ENCODE results near the gene PTPRG. TPM values are rescaled to one million over a fixed set of nuclear protein-coding genes. Genes with fewer than 3 reads are reported as not detected.

Gene PTPRG
- total and polyA plus RNA-seq, 4 donors = 3.6 to 35.6 (median 8.1) TPM

DNA sequence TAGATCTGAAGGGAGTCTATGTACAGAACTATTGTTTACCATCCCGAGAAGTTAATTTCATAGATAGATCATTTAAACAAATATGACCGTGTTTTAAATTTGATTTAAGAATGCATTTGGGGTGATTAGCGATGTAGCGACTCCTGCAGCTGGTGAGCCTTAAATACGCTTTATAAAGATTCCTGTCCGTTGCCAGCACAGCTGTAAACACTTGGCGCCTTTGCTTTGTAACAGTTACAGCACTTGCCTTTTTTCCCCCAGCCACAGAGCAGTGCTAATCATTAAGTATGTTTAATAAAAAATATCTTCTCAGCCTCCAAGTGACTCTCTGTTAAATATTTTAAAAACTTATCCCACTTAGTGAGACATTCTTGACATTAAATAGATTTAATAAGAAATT is 478.2 kb downstream of the PTPRG start:
- 94% methylated on average over 7 of the region's 7 CpGs for WGBS
- no peak overlapping the region for H3K4me3 ChIP-seq (ENCODE audit: low read depth in 1 of 3, low read length in 3 of 3)
- no peak overlapping the region for H3K9ac ChIP-seq (ENCODE audit: low read depth in 1 of 2, low read length in 2 of 2)
- no peaks in the 10 kb centered on the region for H3K27me3 ChIP-seq (ENCODE audit: control insufficient read depth in 4 of 4, insufficient read depth in 4 of 4, low read length in 3 of 4)
- no peak for DNase-seq (ENCODE audit: low spot score)
- H3K36me3 ChIP-seq (ENCODE audit: control insufficient read depth in 4 of 4, insufficient read depth in 3 of 4, low read depth in 1 of 4, low read length in 3 of 4) = peaks cover 0 to 1% (median 0%) of the 10 kb centered on the region in 4 donors
- no peak overlapping the region for H3K27ac ChIP-seq (ENCODE audit: low read depth in 1 of 2, low read length in 2 of 2)
- H3K9me3 ChIP-seq (ENCODE audit: control insufficient read depth in 4 of 4, low read length in 3 of 4) = no peaks in the 10 kb centered on the region
- TF ChIP-seq YY1 (IDR thresholded peaks at IDR 0.05) = no peak
- TF ChIP-seq HNF4G (IDR thresholded peaks at IDR 0.05) = no peak
- TF ChIP-seq, protein P1, sequence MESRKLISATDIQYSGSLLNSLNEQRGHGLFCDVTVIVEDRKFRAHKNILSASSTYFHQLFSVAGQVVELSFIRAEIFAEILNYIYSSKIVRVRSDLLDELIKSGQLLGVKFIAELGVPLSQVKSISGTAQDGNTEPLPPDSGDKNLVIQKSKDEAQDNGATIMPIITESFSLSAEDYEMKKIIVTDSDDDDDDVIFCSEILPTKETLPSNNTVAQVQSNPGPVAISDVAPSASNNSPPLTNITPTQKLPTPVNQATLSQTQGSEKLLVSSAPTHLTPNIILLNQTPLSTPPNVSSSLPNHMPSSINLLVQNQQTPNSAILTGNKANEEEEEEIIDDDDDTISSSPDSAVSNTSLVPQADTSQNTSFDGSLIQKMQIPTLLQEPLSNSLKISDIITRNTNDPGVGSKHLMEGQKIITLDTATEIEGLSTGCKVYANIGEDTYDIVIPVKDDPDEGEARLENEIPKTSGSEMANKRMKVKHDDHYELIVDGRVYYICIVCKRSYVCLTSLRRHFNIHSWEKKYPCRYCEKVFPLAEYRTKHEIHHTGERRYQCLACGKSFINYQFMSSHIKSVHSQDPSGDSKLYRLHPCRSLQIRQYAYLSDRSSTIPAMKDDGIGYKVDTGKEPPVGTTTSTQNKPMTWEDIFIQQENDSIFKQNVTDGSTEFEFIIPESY (IDR thresholded peaks at IDR 0.05) = no peak
- TF ChIP-seq JUND (IDR thresholded peaks at IDR 0.05) = no peak
- TF ChIP-seq RXRA (IDR thresholded peaks at IDR 0.05) = no peak
- TF ChIP-seq GABPA (IDR thresholded peaks at IDR 0.05 in 1 of 2, conservative IDR thresholded peaks at IDR 0.05 in 1 of 2) = no peak
- TF ChIP-seq, protein P2, sequence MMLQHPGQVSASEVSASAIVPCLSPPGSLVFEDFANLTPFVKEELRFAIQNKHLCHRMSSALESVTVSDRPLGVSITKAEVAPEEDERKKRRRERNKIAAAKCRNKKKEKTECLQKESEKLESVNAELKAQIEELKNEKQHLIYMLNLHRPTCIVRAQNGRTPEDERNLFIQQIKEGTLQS (IDR thresholded peaks at IDR 0.05) = no peak
- TF ChIP-seq SP1 (IDR thresholded peaks at IDR 0.05) = no peak
- no peak for TF ChIP-seq FOXA2 (IDR thresholded peaks at IDR 0.05)
- TF ChIP-seq, protein P3, sequence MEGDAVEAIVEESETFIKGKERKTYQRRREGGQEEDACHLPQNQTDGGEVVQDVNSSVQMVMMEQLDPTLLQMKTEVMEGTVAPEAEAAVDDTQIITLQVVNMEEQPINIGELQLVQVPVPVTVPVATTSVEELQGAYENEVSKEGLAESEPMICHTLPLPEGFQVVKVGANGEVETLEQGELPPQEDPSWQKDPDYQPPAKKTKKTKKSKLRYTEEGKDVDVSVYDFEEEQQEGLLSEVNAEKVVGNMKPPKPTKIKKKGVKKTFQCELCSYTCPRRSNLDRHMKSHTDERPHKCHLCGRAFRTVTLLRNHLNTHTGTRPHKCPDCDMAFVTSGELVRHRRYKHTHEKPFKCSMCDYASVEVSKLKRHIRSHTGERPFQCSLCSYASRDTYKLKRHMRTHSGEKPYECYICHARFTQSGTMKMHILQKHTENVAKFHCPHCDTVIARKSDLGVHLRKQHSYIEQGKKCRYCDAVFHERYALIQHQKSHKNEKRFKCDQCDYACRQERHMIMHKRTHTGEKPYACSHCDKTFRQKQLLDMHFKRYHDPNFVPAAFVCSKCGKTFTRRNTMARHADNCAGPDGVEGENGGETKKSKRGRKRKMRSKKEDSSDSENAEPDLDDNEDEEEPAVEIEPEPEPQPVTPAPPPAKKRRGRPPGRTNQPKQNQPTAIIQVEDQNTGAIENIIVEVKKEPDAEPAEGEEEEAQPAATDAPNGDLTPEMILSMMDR (IDR thresholded peaks at IDR 0.05; ENCODE audit: low read depth, low read length, missing input control) = no peak
- TF ChIP-seq TAF1 (conservative IDR thresholded peaks at IDR 0.05) = no peak
- no peak for TF ChIP-seq HNF4A (conservative IDR thresholded peaks at IDR 0.05)
- TF ChIP-seq, protein P4, sequence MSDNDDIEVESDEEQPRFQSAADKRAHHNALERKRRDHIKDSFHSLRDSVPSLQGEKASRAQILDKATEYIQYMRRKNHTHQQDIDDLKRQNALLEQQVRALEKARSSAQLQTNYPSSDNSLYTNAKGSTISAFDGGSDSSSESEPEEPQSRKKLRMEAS (IDR thresholded peaks at IDR 0.05) = no peak
- no peak for TF ChIP-seq NR2F2 (IDR thresholded peaks at IDR 0.05)
- no peak for TF ChIP-seq RAD21 (IDR thresholded peaks at IDR 0.05)
- no peaks in the 10 kb centered on the region for H3K4me1 ChIP-seq (ENCODE audit: control insufficient read depth in 4 of 4, insufficient read depth in 4 of 4, low read length in 3 of 4)

DNA sequence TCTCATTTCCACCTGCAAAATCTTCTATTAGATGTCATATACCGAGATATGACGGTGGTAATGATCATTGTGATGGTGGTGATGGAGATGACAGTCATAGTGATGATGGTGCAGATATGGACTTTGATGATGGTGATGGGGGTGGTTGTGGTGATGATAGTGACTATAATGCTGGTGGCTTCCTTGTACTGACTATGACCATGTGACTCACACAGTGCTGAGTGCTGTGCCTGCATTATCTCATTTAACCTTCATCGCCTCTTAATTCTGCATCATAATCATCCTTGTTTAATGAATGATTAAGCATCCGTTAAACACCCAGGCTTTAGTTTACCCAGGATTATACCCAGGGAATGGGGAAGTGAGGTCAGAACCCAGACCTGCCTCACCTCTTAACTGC is 480.3 kb downstream of the PTPRG start:
- WGBS = 95% methylated on average over 4 of the region's 4 CpGs
- no peak for DNase-seq (ENCODE audit: low spot score)
- no peak for TF ChIP-seq RAD21 (IDR thresholded peaks at IDR 0.05)
- TF ChIP-seq YY1 (IDR thresholded peaks at IDR 0.05) = no peak
- no peak for TF ChIP-seq NR2F2 (IDR thresholded peaks at IDR 0.05)
- no peak for TF ChIP-seq TAF1 (conservative IDR thresholded peaks at IDR 0.05)
- TF ChIP-seq SP1 (IDR thresholded peaks at IDR 0.05) = no peak
- no peak for TF ChIP-seq FOXA2 (IDR thresholded peaks at IDR 0.05)
- TF ChIP-seq HNF4A (conservative IDR thresholded peaks at IDR 0.05) = no peak
- TF ChIP-seq RXRA (IDR thresholded peaks at IDR 0.05) = no peak
- no peak for TF ChIP-seq EGR1 (IDR thresholded peaks at IDR 0.05; ENCODE audit: low read depth in 2 of 2)

More for the DNA sequence above, 480.3 kb downstream of the PTPRG start:
- no peak overlapping the region for H3K9ac ChIP-seq (ENCODE audit: low read depth in 1 of 2, low read length in 2 of 2)
- H3K36me3 ChIP-seq (ENCODE audit: control insufficient read depth in 4 of 4, insufficient read depth in 3 of 4, low read depth in 1 of 4, low read length in 3 of 4) = no peaks in the 10 kb centered on the region
- H3K27me3 ChIP-seq (ENCODE audit: control insufficient read depth in 4 of 4, insufficient read depth in 4 of 4, low read length in 3 of 4) = no peaks in the 10 kb centered on the region
- no peaks in the 10 kb centered on the region for H3K4me1 ChIP-seq (ENCODE audit: control insufficient read depth in 4 of 4, insufficient read depth in 4 of 4, low read length in 3 of 4)
- no peaks in the 10 kb centered on the region for H3K9me3 ChIP-seq (ENCODE audit: control insufficient read depth in 4 of 4, low read length in 3 of 4)
- H3K27ac ChIP-seq (ENCODE audit: low read depth in 1 of 2, low read length in 2 of 2) = no peak overlapping the region
- H3K4me3 ChIP-seq (ENCODE audit: low read depth in 1 of 3, low read length in 3 of 3) = no peak overlapping the region

Data from liver (tissue), 9 donors.